Naive thymus-derived CD4-positive, alpha-beta T cell (primary cell): ENCODE data around the gene CCDC27. TPM values are rescaled to one million over a fixed set of nuclear protein-coding genes. Genes with fewer than 3 reads are reported as not detected.

Source experiments
- ATAC-seq: fragments of 150-1000 bp; cut with Tn5 transposase; 2 replicates; pipeline ENCODE4 v1.10.0; 2021; ENCODE audit warnings: mild to moderate bottlenecking, moderate library complexity
- CTCF ChIA-PET: fragments of 350-600 bp; sonication (Branson Sonifier 250); formaldehyde crosslinking; loops from one replicate; lab custom pipeline; 2021; ENCODE audit warnings: antibody characterized with exemption; lab: Charles Lee
- POLR2A ChIA-PET: fragments of 350-600 bp; sonication (Branson Sonifier 250); formaldehyde crosslinking; loops from one replicate; lab custom pipeline; 2021; ENCODE audit warnings: antibody characterized with exemption, inconsistent platforms; lab: Charles Lee
- DNase-seq, 9 donors: peaks; one replicate each; pipeline versions ENCODE4 v3.0.0 to v3.0.0-alpha.2; 2020 to 2022; ENCODE audit warnings: mixed read lengths in 1 of 9
- H3K27ac ChIP-seq: one replicate; pipeline ENCODE4 v1.7.0; 2013; ENCODE audit warnings: mild to moderate bottlenecking, low read depth, low read length, moderate library complexity
- H3K27me3 ChIP-seq, 2 donors: one replicate each; pipeline ENCODE4 v1.7.0; 2013; ENCODE audit warnings: low read length in 2 of 2, mild to moderate bottlenecking in 2 of 2, moderate library complexity in 2 of 2; ENCODE audit not compliant: control insufficient read depth in 2 of 2, insufficient read depth in 2 of 2
- H3K36me3 ChIP-seq, 3 experiments: 1 replicate in 2 of 3; 2 replicates in 1 of 3; pipeline ENCODE4 v1.7.0; 2013; ENCODE audit warnings: low read length in 3 of 3, mild to moderate bottlenecking in 3 of 3, moderate library complexity in 1 of 3; ENCODE audit not compliant: insufficient read depth in 3 of 3, control insufficient read depth in 2 of 3
- H3K4me1 ChIP-seq, 2 donors: one replicate each; pipeline ENCODE4 v1.7.0; 2013; ENCODE audit warnings: low read length in 2 of 2, mild to moderate bottlenecking in 2 of 2, moderate library complexity in 1 of 2; ENCODE audit not compliant: control insufficient read depth in 2 of 2, insufficient read depth in 2 of 2
- H3K4me3 ChIP-seq: 2 replicates; pipeline ENCODE4 v1.7.0; 2013; ENCODE audit warnings: mild to moderate bottlenecking, low read length
- H3K9me3 ChIP-seq, 3 experiments: 1 replicate in 2 of 3; 2 replicates in 1 of 3; pipeline ENCODE4 v1.7.0; 2013; ENCODE audit warnings: low read length in 3 of 3; ENCODE audit not compliant: control insufficient read depth in 2 of 3
- H3K27ac Mint-ChIP-seq, 9 donors: one replicate each; pipeline ENCODE4 v1.8.0; 2020 to 2022; ENCODE audit warnings: mixed read lengths in 9 of 9, mild to moderate bottlenecking in 8 of 9, moderate library complexity in 5 of 9, inconsistent platforms in 2 of 9
- H3K27me3 Mint-ChIP-seq, 5 donors: one replicate each; pipeline ENCODE4 v1.8.0; 2021 to 2022; ENCODE audit warnings: mixed read lengths in 5 of 5, mild to moderate bottlenecking in 1 of 5
- H3K36me3 Mint-ChIP-seq, 5 donors: one replicate each; pipeline ENCODE4 v1.8.0; 2020 to 2022; ENCODE audit warnings: mixed read lengths in 5 of 5, mild to moderate bottlenecking in 3 of 5, inconsistent platforms in 1 of 5
- H3K4me1 Mint-ChIP-seq, 7 donors: one replicate each; pipeline ENCODE4 v1.8.0; 2020 to 2022; ENCODE audit warnings: mixed read lengths in 7 of 7, mild to moderate bottlenecking in 3 of 7, inconsistent platforms in 1 of 7
- H3K4me3 Mint-ChIP-seq, 10 donors: one replicate each; pipeline ENCODE4 v1.8.0; 2020 to 2022; ENCODE audit warnings: mild to moderate bottlenecking in 10 of 10, mixed read lengths in 10 of 10, moderate library complexity in 6 of 10, inconsistent platforms in 2 of 10
- H3K9me3 Mint-ChIP-seq, 11 donors: one replicate each; pipeline ENCODE4 v1.8.0; 2020 to 2022; ENCODE audit warnings: mixed read lengths in 11 of 11, mild to moderate bottlenecking in 4 of 11, inconsistent platforms in 1 of 11, moderate library complexity in 1 of 11
- intact Hi-C, 2 donors: fragments of 100-400 bp; cut with micrococcal nuclease; formaldehyde crosslinking; loops; one replicate each; pipeline ENCODE4 v1.15.1; 2023
- polyA plus RNA-seq, 2 donors: library from polyadenylated mRNA; unstranded; fragments of 300-500 nt; fragmentation: Illumina TruSeq; gene quantifications; one replicate each; pipeline ENCODE4 v1.2.3, GENCODE V29; 2021
- total RNA-seq, 6 experiments: library from RNA in 5 of 6; stranded (reverse) in 5 of 6; gene quantifications; 1 replicate in 5 of 6; 2 replicates in 1 of 6; pipeline ENCODE4 v1.2.3 and lab custom pipeline; 2021 to 2026

CCDC27 gene
- total and polyA plus RNA-seq, 7 experiments from 2014 or later = not detected

GRCh38 chr1:3817138-3817740 lies 65.0 kb downstream of the CCDC27 start:
- no peak overlapping the region for H3K27ac Mint-ChIP-seq
- intact Hi-C loops = no loop called here
- H3K4me3 ChIP-seq = no peak overlapping the region
- ATAC-seq (no peak), DNase-seq (no peak)
- peaks cover 9 to 50% (median 13%) of the 10 kb centered on the region in 5 donors for H3K36me3 Mint-ChIP-seq
- no peak overlapping the region for H3K4me3 Mint-ChIP-seq
- CTCF ChIA-PET = interaction anchor here (0.7 to 0.9 kb wide), 2 partner anchors 9 to 1835 kb away, joined by 3 read pairs; no protein-coding TSS in a partner anchor
- no peaks in the 10 kb centered on the region for H3K9me3 Mint-ChIP-seq
- H3K4me1 ChIP-seq = no peaks in the 10 kb centered on the region
- H3K4me1 Mint-ChIP-seq = peaks cover 0 to 3% (median 0%) of the 10 kb centered on the region in 7 donors
- H3K9me3 ChIP-seq = no peaks in the 10 kb centered on the region
- H3K27ac ChIP-seq = no peak overlapping the region
- no peaks in the 10 kb centered on the region for H3K27me3 Mint-ChIP-seq
- POLR2A ChIA-PET = interaction anchor here (0.6 kb wide), 1 partner anchor 86 kb away, joined by 3 read pairs; no protein-coding TSS in a partner anchor
- H3K27me3 ChIP-seq = no peaks in the 10 kb centered on the region
- peaks cover 0 to 66% (median 0%) of the 10 kb centered on the region in 3 experiments for H3K36me3 ChIP-seq

- H3K27me3 Mint-ChIP-seq = no peaks in the 10 kb centered on the region
- DNase-seq (no peak), ATAC-seq (no peak)
- no peak overlapping the region for H3K4me3 Mint-ChIP-seq
- intact Hi-C loops = no loop called here
- H3K4me1 ChIP-seq = no peaks in the 10 kb centered on the region
- H3K27ac Mint-ChIP-seq = peak overlapping the region in 1 of 9 donors; percentile 65
- no peaks in the 10 kb centered on the region for H3K9me3 Mint-ChIP-seq
- no peaks in the 10 kb centered on the region for H3K9me3 ChIP-seq
- no peak overlapping the region for H3K27ac ChIP-seq
- peaks cover 0 to 3% (median 0%) of the 10 kb centered on the region in 7 donors for H3K4me1 Mint-ChIP-seq
- CTCF ChIA-PET = no interaction called here
- POLR2A ChIA-PET = no interaction called here
- H3K36me3 Mint-ChIP-seq = peaks cover 9 to 53% (median 13%) of the 10 kb centered on the region in 5 donors
- H3K36me3 ChIP-seq = peaks cover 0 to 74% (median 0%) of the 10 kb centered on the region in 3 experiments
- no peak overlapping the region for H3K4me3 ChIP-seq
- H3K27me3 ChIP-seq = no peaks in the 10 kb centered on the region
Measured at GRCh38 chr1:3817821-3818597, 65.8 kb downstream of the CCDC27 start.

GRCh38 chr1:3819771-3820200 lies 67.5 kb downstream of the CCDC27 start:
- Histone ChIP-seq H3K27ac (no peak overlapping the region), H3K4me3 (no peak overlapping the region), H3K36me3 (peaks cover 0 to 79% (median 3%) of the 10 kb centered on the region in 3 experiments), H3K27me3 (no peaks in the 10 kb centered on the region), H3K4me1 (no peaks in the 10 kb centered on the region), H3K9me3 (no peaks in the 10 kb centered on the region)
- Mint-ChIP-seq H3K27me3 (no peaks in the 10 kb centered on the region), H3K27ac (peak overlapping the region in 2 of 9 donors; percentile 9 to 60), H3K4me3 (no peak overlapping the region), H3K9me3 (no peaks in the 10 kb centered on the region), H3K4me1 (peaks cover 0 to 4% (median 0%) of the 10 kb centered on the region in 7 donors), H3K36me3 (peaks cover 9 to 52% (median 14%) of the 10 kb centered on the region in 5 donors)
- CTCF ChIA-PET = no interaction called here
- POLR2A ChIA-PET = no interaction called here
- no peak for DNase-seq
- intact Hi-C loops = no loop called here
- no peak for ATAC-seq

- ATAC-seq = no peak
- no peak for DNase-seq
- Mint-ChIP-seq H3K27ac (peak overlapping the region in 2 of 9 donors; percentile 42 to 60), H3K9me3 (no peaks in the 10 kb centered on the region), H3K27me3 (no peaks in the 10 kb centered on the region), H3K36me3 (peaks cover 9 to 47% (median 14%) of the 10 kb centered on the region in 5 donors), H3K4me3 (no peak overlapping the region), H3K4me1 (peaks cover 0 to 4% (median 0%) of the 10 kb centered on the region in 7 donors)
- CTCF ChIA-PET = no interaction called here
- intact Hi-C loops = no loop called here
- Histone ChIP-seq H3K36me3 (peaks cover 0 to 77% (median 3%) of the 10 kb centered on the region in 3 experiments), H3K4me1 (no peaks in the 10 kb centered on the region), H3K4me3 (no peak overlapping the region), H3K27ac (no peak overlapping the region), H3K27me3 (no peaks in the 10 kb centered on the region), H3K9me3 (no peaks in the 10 kb centered on the region)
- POLR2A ChIA-PET = no interaction called here
Measured at GRCh38 chr1:3820316-3820715, 68.1 kb downstream of the CCDC27 start.

GRCh38 chr1:3821004-3821403 lies 68.8 kb downstream of the CCDC27 start:
- ChIA-PET CTCF (no interaction called here), POLR2A (no interaction called here)
- intact Hi-C loops = no loop called here
- ATAC-seq (no peak), DNase-seq (no peak)
- H3K27me3 Mint-ChIP-seq = no peaks in the 10 kb centered on the region
- H3K9me3 Mint-ChIP-seq = no peaks in the 10 kb centered on the region
- no peaks in the 10 kb centered on the region for H3K9me3 ChIP-seq
- H3K4me3 Mint-ChIP-seq = no peak overlapping the region
- peaks cover 13 to 48% (median 14%) of the 10 kb centered on the region in 5 donors for H3K36me3 Mint-ChIP-seq
- peak overlapping the region in 1 of 9 donors; percentile 13 for H3K27ac Mint-ChIP-seq
- no peaks in the 10 kb centered on the region for H3K4me1 ChIP-seq
- H3K27me3 ChIP-seq = no peaks in the 10 kb centered on the region
- H3K4me3 ChIP-seq = no peak overlapping the region
- H3K36me3 ChIP-seq = peaks cover 0 to 77% (median 3%) of the 10 kb centered on the region in 3 experiments
- peaks cover 0 to 4% (median 0%) of the 10 kb centered on the region in 7 donors for H3K4me1 Mint-ChIP-seq
- H3K27ac ChIP-seq = no peak overlapping the region
